ENCODE measurements around the gene GMDS. TPM values are rescaled to one million over a fixed set of nuclear protein-coding genes. Genes with fewer than 3 reads are reported as not detected.
A peak's percentile ranks its signal among the peaks of the same experiment; 100 is the strongest.

GMDS gene
- polyA plus RNA-seq, 1 donor (not counting 4 experiments of a cell fraction or from before 2014, with no cell fraction given): 22.1 TPM

DNA sequence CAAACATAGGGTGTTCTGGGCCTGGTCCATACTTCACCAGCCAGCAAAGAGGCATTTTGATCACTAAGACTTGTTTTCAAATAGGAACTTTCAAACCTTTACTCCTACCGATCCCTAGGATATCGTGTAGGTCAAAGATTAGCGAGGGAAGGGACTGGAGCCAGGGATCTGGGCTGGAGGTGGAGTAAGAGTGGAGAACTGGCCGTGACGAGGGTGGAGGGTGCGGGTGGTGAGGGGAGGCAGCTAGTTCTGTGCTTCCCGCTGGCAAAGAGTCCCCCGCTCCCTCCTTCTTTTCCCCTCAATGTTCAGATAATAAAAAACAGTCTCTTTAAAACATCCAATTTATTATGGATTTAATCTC lies 446.5 kb downstream of the GMDS start:
- Histone ChIP-seq H3K9me3 (ENCODE audit: control insufficient read depth, low read depth, low read length) (no peaks in the 10 kb centered on the region), H3K36me3 (ENCODE audit: control insufficient read depth in 2 of 2, extremely low read depth in 1 of 2, insufficient read depth in 2 of 2, low read length in 2 of 2) (no peaks in the 10 kb centered on the region), H3K27ac (ENCODE audit: control insufficient read depth, insufficient read depth, low read length) (no peak overlapping the region), H3K4me2 (ENCODE audit: control insufficient read depth, extremely low read depth, insufficient read depth, low read depth, low read length) (no peak overlapping the region), H3K4me3 (ENCODE audit: control insufficient read depth in 2 of 3, extremely low read depth in 1 of 3, insufficient read depth in 2 of 3, low read depth in 1 of 3, low read length in 3 of 3) (no peak overlapping the region), H3K9me1 (ENCODE audit: control insufficient read depth, extremely low read depth, insufficient read depth, low read length) (no peaks in the 10 kb centered on the region), H3K4me1 (ENCODE audit: control insufficient read depth, extremely low read depth, insufficient read depth, low read length) (peaks cover 8% of the 10 kb centered on the region), H2AFZ (ENCODE audit: control insufficient read depth, low read length) (no peak overlapping the region), H3K9ac (ENCODE audit: control insufficient read depth, extremely low read depth, insufficient read depth, low read length) (no peak overlapping the region), H4K20me1 (ENCODE audit: control insufficient read depth, extremely low read depth, insufficient read depth, low read length) (no peaks in the 10 kb centered on the region), H3K27me3 (ENCODE audit: control insufficient read depth, extremely low read depth, insufficient read depth, low read length) (no peaks in the 10 kb centered on the region), H3K79me2 (ENCODE audit: control insufficient read depth, insufficient read depth, low read length) (no peaks in the 10 kb centered on the region)
- dilution Hi-C loops (cut with MboI; ENCODE audit: extremely low pct_ligation_motif_present, low sequenced_read_pairs): no loop called here
- DNase-seq (ENCODE audit: low read depth, low spot score) (no peak), FAIRE-seq (no peak)
- TF ChIP-seq CTCF (optimal IDR thresholded peaks at IDR 0.05 in 1 of 3, IDR thresholded peaks at IDR 0.05 in 1 of 3, conservative IDR thresholded peaks at IDR 0.05 in 1 of 3; ENCODE audit: extremely low read depth in 1 of 3, insufficient read depth in 2 of 3, low read length in 3 of 3) (no peak), EZH2 (IDR thresholded peaks at IDR 0.05; ENCODE audit: low read length) (no peak)

DNA sequence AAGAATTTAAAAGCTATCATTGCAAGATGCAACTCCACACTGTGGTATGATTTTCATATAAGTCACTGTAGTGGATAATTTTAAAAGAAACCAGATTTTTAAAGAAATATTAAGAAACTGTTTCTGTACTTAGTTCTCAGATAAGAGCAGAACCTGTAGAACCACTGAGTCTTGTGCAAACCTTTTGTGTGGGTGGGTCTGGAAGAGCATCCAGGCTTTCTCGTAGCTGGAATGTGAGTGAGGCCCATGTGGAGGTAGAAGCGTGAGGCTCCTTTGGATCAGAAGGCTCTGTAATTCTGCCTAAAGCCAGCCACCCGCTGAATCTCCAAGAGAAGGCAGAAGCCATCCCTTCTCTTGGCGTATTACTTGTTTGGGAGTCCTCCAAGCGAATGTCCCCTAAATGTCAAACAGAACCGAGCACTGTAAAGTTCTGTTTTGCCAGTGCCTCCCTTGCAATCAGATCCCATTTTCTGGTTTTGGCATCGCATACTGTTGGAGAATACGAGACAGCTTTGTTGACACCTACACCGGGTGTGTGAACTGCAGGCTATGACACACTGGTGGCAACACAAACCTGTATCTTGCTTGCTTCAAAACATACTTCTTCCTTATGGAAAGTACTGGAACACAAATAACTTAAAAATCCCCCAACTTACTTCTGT lies 447.0 kb downstream of the GMDS start:
- Histone ChIP-seq H3K9me1 (ENCODE audit: control insufficient read depth, extremely low read depth, insufficient read depth, low read length) (no peaks in the 10 kb centered on the region), H3K79me2 (ENCODE audit: control insufficient read depth, insufficient read depth, low read length) (no peaks in the 10 kb centered on the region), H3K27me3 (ENCODE audit: control insufficient read depth, extremely low read depth, insufficient read depth, low read length) (no peaks in the 10 kb centered on the region), H4K20me1 (ENCODE audit: control insufficient read depth, extremely low read depth, insufficient read depth, low read length) (no peaks in the 10 kb centered on the region), H3K4me1 (ENCODE audit: control insufficient read depth, extremely low read depth, insufficient read depth, low read length) (peaks cover 8% of the 10 kb centered on the region), H3K4me2 (ENCODE audit: control insufficient read depth, extremely low read depth, insufficient read depth, low read depth, low read length) (no peak overlapping the region), H3K9ac (ENCODE audit: control insufficient read depth, extremely low read depth, insufficient read depth, low read length) (no peak overlapping the region), H3K4me3 (ENCODE audit: control insufficient read depth in 2 of 3, extremely low read depth in 1 of 3, insufficient read depth in 2 of 3, low read depth in 1 of 3, low read length in 3 of 3) (no peak overlapping the region), H3K9me3 (ENCODE audit: control insufficient read depth, low read depth, low read length) (no peaks in the 10 kb centered on the region), H2AFZ (ENCODE audit: control insufficient read depth, low read length) (peak overlapping the region; percentile 1), H3K36me3 (ENCODE audit: control insufficient read depth in 2 of 2, extremely low read depth in 1 of 2, insufficient read depth in 2 of 2, low read length in 2 of 2) (no peaks in the 10 kb centered on the region), H3K27ac (ENCODE audit: control insufficient read depth, insufficient read depth, low read length) (no peak overlapping the region)
- FAIRE-seq: no peak
- no peak for DNase-seq (ENCODE audit: low read depth, low spot score)
- dilution Hi-C loops (cut with MboI; ENCODE audit: extremely low pct_ligation_motif_present, low sequenced_read_pairs): no loop called here
- TF ChIP-seq EZH2 (IDR thresholded peaks at IDR 0.05; ENCODE audit: low read length) (no peak), CTCF (optimal IDR thresholded peaks at IDR 0.05 in 1 of 3, IDR thresholded peaks at IDR 0.05 in 1 of 3, conservative IDR thresholded peaks at IDR 0.05 in 1 of 3; ENCODE audit: extremely low read depth in 1 of 3, insufficient read depth in 2 of 3, low read length in 3 of 3) (no peak)

Measured in keratinocyte (primary cell).